SW 1271 (cell line): Measurements from ENCODE around the gene CDC23.
"Not testable (repeated sequence)": the region's sequence is repeated elsewhere in the genome, so short reads cannot be mapped to it uniquely, and the experiment has no call there.

Source experiments
- DNase-seq, 2 experiments: peaks; one replicate each; lab custom pipeline; 2025; lab: John Stamatoyannopoulos, UW

Gene CDC23

GRCh38 chr5:138213161-138214029 lies at the start of gene CDC23:
Gene CDC23, minus strand, starts transcription at chr5:138213323. Its CDS starts 11 bp downstream, at chr5:138213312.
- peak; percentile 98 to 99 for DNase-seq

- no peak for DNase-seq
These were observed 45.7 kb upstream of the CDC23 start for GRCh38 chr5:138258704-138259292.

- DNase-seq = no peak
These were observed 44.5 kb upstream of the CDC23 start for GRCh38 chr5:138257583-138257982.

- no peak for DNase-seq
These were observed 39.8 kb upstream of the CDC23 start for GRCh38 chr5:138252944-138253343.

GRCh38 chr5:138247800-138248199 lies 34.7 kb upstream of the CDC23 start:
- DNase-seq = not testable (repeated sequence)

- no peak for DNase-seq
These were observed 33.7 kb upstream of the CDC23 start for GRCh38 chr5:138246822-138247221.

GRCh38 chr5:138246334-138246733 lies 33.2 kb upstream of the CDC23 start:
- DNase-seq = no peak

- DNase-seq = no peak
These were observed 32.6 kb upstream of the CDC23 start for GRCh38 chr5:138245717-138246116.

GRCh38 chr5:138243794-138244193 lies 30.7 kb upstream of the CDC23 start:
- no peak for DNase-seq

- no peak for DNase-seq
These were observed 28.8 kb upstream of the CDC23 start for GRCh38 chr5:138241688-138242571.

GRCh38 chr5:138240650-138241385 lies 27.7 kb upstream of the CDC23 start:
- DNase-seq = no peak

GRCh38 chr5:138238034-138238433 lies 24.9 kb upstream of the CDC23 start:
- DNase-seq = no peak

- DNase-seq = no peak
These were observed 21.5 kb upstream of the CDC23 start for GRCh38 chr5:138234651-138235050.

GRCh38 chr5:138233280-138233679 lies 20.2 kb upstream of the CDC23 start:
- DNase-seq = peak in 1 of 2 experiments; percentile 18

- no peak for DNase-seq
These were observed 18.0 kb upstream of the CDC23 start for GRCh38 chr5:138230981-138231589.

GRCh38 chr5:138230261-138230660 lies 17.1 kb upstream of the CDC23 start:
- no peak for DNase-seq

- no peak for DNase-seq
These were observed 16.3 kb upstream of the CDC23 start for GRCh38 chr5:138229387-138229786.

GRCh38 chr5:138226910-138227309 lies 13.8 kb upstream of the CDC23 start:
- DNase-seq = no peak

GRCh38 chr5:138224712-138225111 lies 11.6 kb upstream of the CDC23 start:
- no peak for DNase-seq

- no peak for DNase-seq
These were observed 10.4 kb upstream of the CDC23 start for GRCh38 chr5:138223532-138223931.

GRCh38 chr5:138216799-138217198 lies 3.7 kb upstream of the CDC23 start:
- DNase-seq = no peak
